Spleen (tissue), 7 donors: ENCODE data around the gene TCF12.

ENCODE experiments used
- POLR2A ChIP-seq, 3 donors: fragments of 450-650 bp; IDR thresholded peaks; one replicate each; pipeline ENCODE4 v1.5.1; 2017; ENCODE audit warnings: antibody characterized with exemption in 3 of 3, mild to moderate bottlenecking in 1 of 3
- POLR2AphosphoS5 ChIP-seq, 3 donors: sonication (generic); formaldehyde crosslinking; IDR thresholded peaks; one replicate each; pipeline ENCODE4 v1.5.1; 2017; ENCODE audit warnings: antibody characterized with exemption in 3 of 3
- TF ChIP-seq, protein P1 (sequence below), 11 experiments: fragments of 200-600 bp in 7 of 11; fragments of 450-650 bp in 4 of 11; sonication (generic) in 4 of 11; IDR thresholded peaks in 8 of 11; conservative IDR thresholded peaks in 3 of 11; 1 replicate in 7 of 11; 2 replicates in 4 of 11; pipeline versions ENCODE4 v1.4.0 to v1.8.0; 2016 to 2021; ENCODE audit warnings: antibody characterized with exemption in 11 of 11, inconsistent platforms in 4 of 11, mild to moderate bottlenecking in 1 of 11
- donor health status: DM: no; HTN: no; CAD: no; lungs with moderate emphysema.
- donor health status: DM: no; HTN: no; CAD: no.
- donor health status: DM: no; HTN: no; CAD: no.

DNA sequence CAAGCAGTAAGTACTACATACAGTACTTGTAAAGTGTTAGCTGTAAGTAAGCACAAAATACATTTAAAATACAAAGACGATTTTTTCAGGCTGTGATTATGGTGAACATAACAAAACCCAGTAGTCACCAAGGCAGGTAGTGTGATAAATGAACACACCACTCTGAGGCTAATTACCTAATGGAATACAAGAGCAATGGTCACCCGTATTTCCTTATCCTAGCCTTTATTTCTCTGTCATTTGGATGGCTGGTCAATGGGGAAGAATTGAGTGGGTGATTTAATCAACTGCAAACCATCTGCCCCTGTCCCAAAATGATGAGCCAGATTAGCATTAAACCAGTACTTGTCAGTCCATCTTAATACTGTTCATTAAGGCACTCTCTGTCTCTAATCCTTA is 368.7 kb downstream of the TCF12 start:
- no peak for TF ChIP-seq POLR2AphosphoS5 (IDR thresholded peaks at IDR 0.05)
- TF ChIP-seq, protein P1, sequence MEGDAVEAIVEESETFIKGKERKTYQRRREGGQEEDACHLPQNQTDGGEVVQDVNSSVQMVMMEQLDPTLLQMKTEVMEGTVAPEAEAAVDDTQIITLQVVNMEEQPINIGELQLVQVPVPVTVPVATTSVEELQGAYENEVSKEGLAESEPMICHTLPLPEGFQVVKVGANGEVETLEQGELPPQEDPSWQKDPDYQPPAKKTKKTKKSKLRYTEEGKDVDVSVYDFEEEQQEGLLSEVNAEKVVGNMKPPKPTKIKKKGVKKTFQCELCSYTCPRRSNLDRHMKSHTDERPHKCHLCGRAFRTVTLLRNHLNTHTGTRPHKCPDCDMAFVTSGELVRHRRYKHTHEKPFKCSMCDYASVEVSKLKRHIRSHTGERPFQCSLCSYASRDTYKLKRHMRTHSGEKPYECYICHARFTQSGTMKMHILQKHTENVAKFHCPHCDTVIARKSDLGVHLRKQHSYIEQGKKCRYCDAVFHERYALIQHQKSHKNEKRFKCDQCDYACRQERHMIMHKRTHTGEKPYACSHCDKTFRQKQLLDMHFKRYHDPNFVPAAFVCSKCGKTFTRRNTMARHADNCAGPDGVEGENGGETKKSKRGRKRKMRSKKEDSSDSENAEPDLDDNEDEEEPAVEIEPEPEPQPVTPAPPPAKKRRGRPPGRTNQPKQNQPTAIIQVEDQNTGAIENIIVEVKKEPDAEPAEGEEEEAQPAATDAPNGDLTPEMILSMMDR (IDR thresholded peaks at IDR 0.05 in 8 of 11, conservative IDR thresholded peaks at IDR 0.05 in 3 of 11) = no peak
- no peak for TF ChIP-seq POLR2A (IDR thresholded peaks at IDR 0.05)
